H9 (cell line): ENCODE results near the gene DNAI4. TPM values are rescaled to one million over a fixed set of nuclear protein-coding genes. Genes with fewer than 3 reads are reported as not detected.

Experiments used
- DNase-seq: peaks from one replicate; pipeline ENCODE4 v3.0.0-alpha.2; 2017
- H2AFZ ChIP-seq: one replicate; pipeline ENCODE4 v1.6.1; 2013; ENCODE audit warnings: mild to moderate bottlenecking, low read length, control low read depth, moderate library complexity
- H2AK5ac ChIP-seq: 2 replicates; pipeline ENCODE4 v1.6.1; 2013; ENCODE audit warnings: low read length, control low read depth, mixed read lengths; ENCODE audit not compliant: insufficient read length
- H2BK120ac ChIP-seq: one replicate; pipeline ENCODE4 v1.6.1; 2013; ENCODE audit warnings: low read depth, mild to moderate bottlenecking, low read length, control low read depth, inconsistent platforms; ENCODE audit not compliant: poor library complexity, severe bottlenecking
- H2BK12ac ChIP-seq: 2 replicates; pipeline ENCODE4 v1.6.1; 2013; ENCODE audit warnings: low read length, control low read depth, mixed read lengths, low read depth; ENCODE audit not compliant: insufficient read length
- H2BK15ac ChIP-seq: 2 replicates; pipeline ENCODE4 v1.6.1; 2013; ENCODE audit warnings: low read depth, low read length, control low read depth
- H2BK20ac ChIP-seq: one replicate; pipeline ENCODE4 v1.6.1; 2013; ENCODE audit warnings: low read depth, mild to moderate bottlenecking, low read length, control low read depth, inconsistent platforms; ENCODE audit not compliant: poor library complexity, severe bottlenecking
- H2BK5ac ChIP-seq: 2 replicates; pipeline ENCODE4 v1.6.1; 2013; ENCODE audit warnings: low read length, control low read depth, mixed read lengths; ENCODE audit not compliant: insufficient read length
- H3K14ac ChIP-seq: 2 replicates; pipeline ENCODE4 v1.6.1; 2013; ENCODE audit warnings: low read length, control low read depth; ENCODE audit not compliant: insufficient read depth
- H3K18ac ChIP-seq: 2 replicates; pipeline ENCODE4 v1.6.1; 2013; ENCODE audit warnings: low read depth, mild to moderate bottlenecking, mixed read lengths, low read length, control low read depth; ENCODE audit not compliant: insufficient read length
- H3K23ac ChIP-seq: 2 replicates; pipeline ENCODE4 v1.6.1; 2013; ENCODE audit warnings: low read length, control low read depth, mixed read lengths, low read depth; ENCODE audit not compliant: insufficient read length
- H3K23me2 ChIP-seq: 2 replicates; pipeline ENCODE4 v1.6.1; 2013; ENCODE audit warnings: low read depth, mild to moderate bottlenecking, mixed read lengths, low read length, control low read depth; ENCODE audit not compliant: insufficient read length, poor library complexity, severe bottlenecking
- H3K27ac ChIP-seq: 2 replicates; pipeline ENCODE4 v1.5.1; 2013; ENCODE audit warnings: low read length, control low read depth, mixed read lengths, low read depth; ENCODE audit not compliant: insufficient read length
- H3K27me3 ChIP-seq: 2 replicates; pipeline ENCODE4 v1.6.1; 2013; ENCODE audit warnings: low read length, control low read depth, inconsistent platforms; ENCODE audit not compliant: insufficient read depth
- H3K4ac ChIP-seq: 2 replicates; pipeline ENCODE4 v1.6.1; 2013; ENCODE audit warnings: low read depth, mild to moderate bottlenecking, control low read depth, inconsistent platforms, low read length, moderate library complexity
- H3K4me1 ChIP-seq: 2 replicates; pipeline ENCODE4 v1.6.1; 2013; ENCODE audit warnings: low read length, control low read depth, inconsistent platforms; ENCODE audit not compliant: insufficient read depth
- H3K4me2 ChIP-seq: 2 replicates; pipeline ENCODE4 v1.6.1; 2013; ENCODE audit warnings: low read length, control low read depth, mixed read lengths; ENCODE audit not compliant: insufficient read length, insufficient read depth
- H3K56ac ChIP-seq: 2 replicates; pipeline ENCODE4 v1.6.1; 2013; ENCODE audit warnings: low read depth, mild to moderate bottlenecking, mixed read lengths, low read length, control low read depth; ENCODE audit not compliant: insufficient read length
- H3K79me1 ChIP-seq: 2 replicates; pipeline ENCODE4 v1.6.1; 2013; ENCODE audit warnings: low read depth, mild to moderate bottlenecking, moderate library complexity, low read length, control low read depth, inconsistent platforms; ENCODE audit not compliant: insufficient read depth, poor library complexity, severe bottlenecking
- H3K79me2 ChIP-seq: 2 replicates; pipeline ENCODE4 v1.6.1; 2013; ENCODE audit warnings: low read length, control low read depth, inconsistent platforms; ENCODE audit not compliant: insufficient read depth
- H3K9ac ChIP-seq: 2 replicates; pipeline ENCODE4 v1.6.1; 2013; ENCODE audit warnings: low read length, control low read depth, mixed read lengths; ENCODE audit not compliant: insufficient read length; ENCODE audit errors: extremely low read depth
- H3K9me3 ChIP-seq: one replicate; pipeline ENCODE4 v1.6.1; 2013; ENCODE audit warnings: low read depth, low read length, inconsistent platforms; ENCODE audit not compliant: control insufficient read depth
- H3T11ph ChIP-seq: one replicate; pipeline ENCODE4 v1.6.1; 2013; ENCODE audit warnings: mild to moderate bottlenecking, low read length, control low read depth, inconsistent platforms
- H4K20me1 ChIP-seq: one replicate; pipeline ENCODE4 v1.6.1; 2013; ENCODE audit not compliant: control insufficient read depth, insufficient read length, insufficient read depth
- H4K5ac ChIP-seq: 2 replicates; pipeline ENCODE4 v1.6.1; 2013; ENCODE audit warnings: low read depth, mild to moderate bottlenecking, mixed read lengths, low read length, control low read depth; ENCODE audit not compliant: insufficient read length
- H4K8ac ChIP-seq: replicated peaks from 2 replicates; pipeline ENCODE4 v1.6.1; 2013; ENCODE audit warnings: low read length, control low read depth, mixed read lengths, low read depth; ENCODE audit not compliant: insufficient read length
- H4K91ac ChIP-seq: 2 replicates; pipeline ENCODE4 v1.6.1; 2013; ENCODE audit warnings: low read depth, mild to moderate bottlenecking, moderate library complexity, mixed read lengths, low read length, control low read depth; ENCODE audit not compliant: insufficient read length
- H3K27ac Mint-ChIP-seq, 3 experiments: 2 replicates in 2 of 3; 3 replicates in 1 of 3; pipeline ENCODE4 v1.8.0; 2020 to 2021; ENCODE audit warnings: mixed read lengths in 3 of 3, mild to moderate bottlenecking in 1 of 3, moderate library complexity in 1 of 3
- H3K27me3 Mint-ChIP-seq: 2 replicates; pipeline ENCODE4 v1.8.0; 2021; ENCODE audit warnings: low read depth, mild to moderate bottlenecking, moderate library complexity, mixed read lengths
- H3K36me3 Mint-ChIP-seq, 3 experiments: 2 replicates in 2 of 3; 3 replicates in 1 of 3; pipeline ENCODE4 v1.8.0; 2020 to 2021; ENCODE audit warnings: low read depth in 3 of 3, mixed read lengths in 3 of 3; ENCODE audit not compliant: insufficient read depth in 1 of 3
- H3K4me1 Mint-ChIP-seq, 2 experiments: 2 replicates each; pipeline ENCODE4 v1.8.0; 2020; ENCODE audit warnings: mixed read lengths in 2 of 2
- H3K4me3 Mint-ChIP-seq, 2 experiments: 2 replicates in 1 of 2; 3 replicates in 1 of 2; pipeline ENCODE4 v1.8.0; 2020 to 2021; ENCODE audit warnings: mild to moderate bottlenecking in 2 of 2, mixed read lengths in 2 of 2, moderate library complexity in 1 of 2
- H3K9me3 Mint-ChIP-seq, 2 experiments: 2 replicates in 1 of 2; 3 replicates in 1 of 2; pipeline ENCODE4 v1.8.0; 2020; ENCODE audit warnings: mild to moderate bottlenecking in 2 of 2, mixed read lengths in 2 of 2, moderate library complexity in 1 of 2
- CTCF ChIP-seq: fragments of 200-600 bp; sonication (generic); conservative IDR thresholded peaks from 3 replicates; pipeline ENCODE4 v1.8.0; 2021; ENCODE audit warnings: antibody characterized with exemption, mild to moderate bottlenecking
- WGBS: extraction: QIAGEN DNeasy Blood & Tissue Kit; methylation state at CpG from one replicate; pipeline ENCODE4 v1.1.7; 2013; ENCODE audit warnings: missing lambda C conversion rate, low lambda C conversion rate, mixed read lengths; ENCODE audit not compliant: insufficient read length; ENCODE audit errors: extremely low coverage; 5-methylcytosine and 5-hydroxymethylcytosine counted together
- total RNA-seq: library from RNA; stranded (reverse); gene quantifications from 2 replicates; pipeline ENCODE4 v1.2.1, GENCODE V29; 2021

Gene DNAI4
- total RNA-seq, 1 experiment from 2014 or later = 1.4 TPM

GRCh38 chr1:66931590-66931989, 6.9 kb upstream of the DNAI4 start:
- no peaks in the 10 kb centered on the region for H3K4me1 ChIP-seq
- H3K79me1 ChIP-seq = no peaks in the 10 kb centered on the region
- H3K36me3 Mint-ChIP-seq = peaks cover 0 to 4% (median 0%) of the 10 kb centered on the region in 3 experiments; a peak in 2 of 7 replicates
- peak overlapping the region; percentile 7 to 57 (median 54); a peak in 6 of 7 replicates for H3K27ac Mint-ChIP-seq
- no peak overlapping the region for H2AK5ac ChIP-seq
- no peak overlapping the region for H4K8ac ChIP-seq
- no peaks in the 10 kb centered on the region for H3K9me3 Mint-ChIP-seq
- H3T11ph ChIP-seq = no peak overlapping the region
- H3K14ac ChIP-seq = no peak overlapping the region
- no peak overlapping the region for H4K91ac ChIP-seq
- no peaks in the 10 kb centered on the region for H4K20me1 ChIP-seq
- peaks cover 20% of the 10 kb centered on the region; the same call in 1 of the 2 replicates for H3K79me2 ChIP-seq
- peak overlapping the region; percentile 61 for H3K9ac ChIP-seq
- H3K27me3 Mint-ChIP-seq = no peaks in the 10 kb centered on the region
- H4K5ac ChIP-seq = no peak overlapping the region
- no peak overlapping the region for H2BK5ac ChIP-seq
- peaks cover 29 to 35% of the 10 kb centered on the region in 2 experiments for H3K4me1 Mint-ChIP-seq
- no CpG with 5 or more reads among the region's 4 CpGs for WGBS
- no peak overlapping the region for H3K18ac ChIP-seq
- H3K9me3 ChIP-seq = no peaks in the 10 kb centered on the region
- H3K4me3 Mint-ChIP-seq = peak overlapping the region; percentile 87
- H3K27ac ChIP-seq = no peak overlapping the region
- H2BK20ac ChIP-seq = no peak overlapping the region
- peaks cover 8% of the 10 kb centered on the region for H3K23me2 ChIP-seq
- no peak for DNase-seq
- H2BK15ac ChIP-seq = no peak overlapping the region
- H2BK120ac ChIP-seq = no peak overlapping the region
- no peak for TF ChIP-seq CTCF
- no peak overlapping the region for H2BK12ac ChIP-seq
- no peak overlapping the region for H3K56ac ChIP-seq
- H3K4me2 ChIP-seq = peak overlapping the region; percentile 80
- no peak overlapping the region for H2AFZ ChIP-seq
- H3K4ac ChIP-seq = no peak overlapping the region
- H3K27me3 ChIP-seq = no peaks in the 10 kb centered on the region
- no peak overlapping the region for H3K23ac ChIP-seq
